Astrocyte (in vitro differentiated cells and primary cell): ENCODE results near the gene PRR5.

ENCODE experiments used
- EZH2 ChIP-seq: IDR thresholded peaks from 2 replicates; pipeline ENCODE4 v1.6.1; 2012; ENCODE audit warnings: mild to moderate bottlenecking, low read length, inconsistent platforms; ENCODE audit not compliant: insufficient read depth
- TF ChIP-seq, protein P1 (sequence below): IDR thresholded peaks from 2 replicates; pipeline ENCODE4 v1.5.1; 2011; ENCODE audit warnings: low read depth, mild to moderate bottlenecking, inconsistent platforms, low read length, moderate library complexity; ENCODE audit not compliant: insufficient read depth

- TF ChIP-seq, protein P1, sequence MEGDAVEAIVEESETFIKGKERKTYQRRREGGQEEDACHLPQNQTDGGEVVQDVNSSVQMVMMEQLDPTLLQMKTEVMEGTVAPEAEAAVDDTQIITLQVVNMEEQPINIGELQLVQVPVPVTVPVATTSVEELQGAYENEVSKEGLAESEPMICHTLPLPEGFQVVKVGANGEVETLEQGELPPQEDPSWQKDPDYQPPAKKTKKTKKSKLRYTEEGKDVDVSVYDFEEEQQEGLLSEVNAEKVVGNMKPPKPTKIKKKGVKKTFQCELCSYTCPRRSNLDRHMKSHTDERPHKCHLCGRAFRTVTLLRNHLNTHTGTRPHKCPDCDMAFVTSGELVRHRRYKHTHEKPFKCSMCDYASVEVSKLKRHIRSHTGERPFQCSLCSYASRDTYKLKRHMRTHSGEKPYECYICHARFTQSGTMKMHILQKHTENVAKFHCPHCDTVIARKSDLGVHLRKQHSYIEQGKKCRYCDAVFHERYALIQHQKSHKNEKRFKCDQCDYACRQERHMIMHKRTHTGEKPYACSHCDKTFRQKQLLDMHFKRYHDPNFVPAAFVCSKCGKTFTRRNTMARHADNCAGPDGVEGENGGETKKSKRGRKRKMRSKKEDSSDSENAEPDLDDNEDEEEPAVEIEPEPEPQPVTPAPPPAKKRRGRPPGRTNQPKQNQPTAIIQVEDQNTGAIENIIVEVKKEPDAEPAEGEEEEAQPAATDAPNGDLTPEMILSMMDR, result no peak
- TF ChIP-seq EZH2, result no peak
Observed at GRCh38 chr22:44689915-44690524, 12.0 kb upstream of the PRR5 start.
